Muscle of leg (tissue), 9 donors: Measurements from ENCODE around the gene IL17D. TPM values are rescaled to one million over a fixed set of nuclear protein-coding genes. Genes with fewer than 3 reads are reported as not detected.

Source experiments
- polyA plus RNA-seq, 8 donors: library from polyadenylated mRNA; unstranded; fragments of 120-200 nt; gene quantifications; one replicate each; pipeline versions ENCODE4 v1.2.1 to v1.2.3, GENCODE V29; 2013; ENCODE audit warnings: inconsistent platforms in 1 of 8, low replicate concordance in 1 of 8; ENCODE audit not compliant: insufficient read length in 8 of 8, insufficient read depth in 1 of 8
- total RNA-seq: library from RNA; stranded (reverse); fragments of 120-200 nt; gene quantifications from one replicate; pipeline ENCODE4 v1.2.4, GENCODE V29; 2013

IL17D gene
- total and polyA plus RNA-seq, 9 donors = 17.6 to 55.8 (median 33.3) TPM

Other genes starting within 250 kb of the IL17D start
- 24.2 TPM for gene CRYL1, start 177.8 kb upstream of the IL17D start, total RNA-seq
- 10 to 100 TPM; 23.6 to 39.1 (median 30.7) TPM for gene CRYL1, start 177.8 kb upstream of the IL17D start, polyA plus RNA-seq
- gene IFT88, start 136.5 kb upstream of the IL17D start, total RNA-seq = 15.2 TPM
- 10 to 100 TPM; 12.1 to 17.6 (median 13.9) TPM for gene IFT88, start 136.5 kb upstream of the IL17D start, polyA plus RNA-seq
- 16.0 TPM for gene EEF1AKMT1, start 70.3 kb downstream of the IL17D start, total RNA-seq
- gene EEF1AKMT1, start 70.3 kb downstream of the IL17D start, polyA plus RNA-seq = 10 to 100 TPM in 7 of 8 donors, 1 to 10 TPM in 1; 9.3 to 13.7 (median 11.3) TPM
- gene XPO4, start 199.0 kb downstream of the IL17D start, total RNA-seq = 19.6 TPM
- gene XPO4, start 199.0 kb downstream of the IL17D start, polyA plus RNA-seq = 10 to 100 TPM; 15.4 to 39.8 (median 25.6) TPM